H7 (cell line): ENCODE measurements around the gene PARD3B. TPM values are rescaled to one million over a fixed set of nuclear protein-coding genes. Genes with fewer than 3 reads are reported as not detected.
"Not testable (repeated sequence)": the region's sequence is repeated elsewhere in the genome, so short reads cannot be mapped to it uniquely, and the experiment has no call there.

Experiments used
- DNase-seq: peaks from one replicate; pipeline ENCODE4 v3.0.0; 2012
- H3K27me3 ChIP-seq: 2 replicates; pipeline ENCODE4 v1.6.0; 2011; ENCODE audit warnings: mild to moderate bottlenecking, low read length; ENCODE audit not compliant: control insufficient read depth, insufficient read depth
- H3K36me3 ChIP-seq: replicated peaks from 2 replicates; pipeline ENCODE4 v1.5.1; 2011; ENCODE audit warnings: low read length; ENCODE audit not compliant: control insufficient read depth, insufficient read depth
- H3K4me3 ChIP-seq: 2 replicates; pipeline ENCODE4 v1.5.1; 2011; ENCODE audit warnings: low read depth, mild to moderate bottlenecking, control low read depth, low read length, moderate library complexity; ENCODE audit not compliant: insufficient read depth
- total RNA-seq: library from RNA; depleted of rRNA; stranded (reverse); fragments of >200 nt; shearing (Covaris generic); gene quantifications from 2 replicates; pipeline ENCODE4 v1.2.3, GENCODE V29; 2014

PARD3B gene
- total RNA-seq, 1 experiment from 2014 or later = 2.3 TPM

- no peak for DNase-seq
- Histone ChIP-seq H3K27me3 (no peaks in the 10 kb centered on the region), H3K4me3 (no peak overlapping the region), H3K36me3 (no peaks in the 10 kb centered on the region)
Observed at GRCh38 chr2:204533629-204534370, 11.5 kb upstream of the PARD3B start.

- Histone ChIP-seq H3K27me3 (no peaks in the 10 kb centered on the region), H3K36me3 (no peaks in the 10 kb centered on the region), H3K4me3 (no peak overlapping the region)
- DNase-seq = no peak
Observed at GRCh38 chr2:204535356-204535755, 9.9 kb upstream of the PARD3B start.

- H3K27me3 ChIP-seq = no peaks in the 10 kb centered on the region
- no peak overlapping the region for H3K4me3 ChIP-seq
- no peaks in the 10 kb centered on the region for H3K36me3 ChIP-seq
- DNase-seq = no peak
Observed at GRCh38 chr2:204535764-204536163, 9.5 kb upstream of the PARD3B start.

GRCh38 chr2:204538182-204539018 is 6.9 kb upstream of the PARD3B start:
- DNase-seq = peak; percentile 43
- Histone ChIP-seq H3K4me3 (no peak overlapping the region), H3K27me3 (peaks cover 2% of the 10 kb centered on the region), H3K36me3 (no peaks in the 10 kb centered on the region)

- no peak for DNase-seq
- Histone ChIP-seq H3K27me3 (peaks cover 8% of the 10 kb centered on the region), H3K36me3 (no peaks in the 10 kb centered on the region), H3K4me3 (no peak overlapping the region)
Observed at GRCh38 chr2:204539019-204539385, 6.3 kb upstream of the PARD3B start.

- Histone ChIP-seq H3K4me3 (no peak overlapping the region), H3K27me3 (peaks cover 28% of the 10 kb centered on the region), H3K36me3 (no peaks in the 10 kb centered on the region)
- no peak for DNase-seq
Observed at GRCh38 chr2:204541637-204542036, 3.6 kb upstream of the PARD3B start.

- H3K27me3 ChIP-seq = peaks cover 28% of the 10 kb centered on the region
- no peak for DNase-seq
- H3K36me3 ChIP-seq = no peaks in the 10 kb centered on the region
- no peak overlapping the region for H3K4me3 ChIP-seq
Observed at GRCh38 chr2:204542982-204543608, 2.2 kb upstream of the PARD3B start.

- Histone ChIP-seq H3K36me3 (no peaks in the 10 kb centered on the region), H3K4me3 (peak overlapping the region; percentile 60), H3K27me3 (peaks cover 28% of the 10 kb centered on the region)
- peak; percentile 60 for DNase-seq
Observed at GRCh38 chr2:204545861-204546735, 823 bp downstream of the PARD3B start.

- H3K4me3 ChIP-seq = no peak overlapping the region
- no peak for DNase-seq
- no peaks in the 10 kb centered on the region for H3K36me3 ChIP-seq
- peaks cover 6% of the 10 kb centered on the region for H3K27me3 ChIP-seq
Observed at GRCh38 chr2:204550751-204551511, 5.7 kb downstream of the PARD3B start.

GRCh38 chr2:204551512-204551863 is 6.2 kb downstream of the PARD3B start:
- Histone ChIP-seq H3K27me3 (peaks cover under 1% of the 10 kb centered on the region), H3K4me3 (no peak overlapping the region), H3K36me3 (no peaks in the 10 kb centered on the region)
- DNase-seq = no peak

GRCh38 chr2:204557604-204558003 is 12.3 kb downstream of the PARD3B start:
- H3K36me3 ChIP-seq = no peaks in the 10 kb centered on the region
- no peak for DNase-seq

GRCh38 chr2:204559358-204559757 is 14.1 kb downstream of the PARD3B start:
- not testable (repeated sequence) for DNase-seq, H3K36me3 ChIP-seq, H3K27me3 ChIP-seq, H3K4me3 ChIP-seq

More at GRCh38 chr2:204557604-204558003, 12.3 kb downstream of the PARD3B start:
- Histone ChIP-seq H3K4me3 (no peak overlapping the region), H3K27me3 (no peaks in the 10 kb centered on the region)

- Histone ChIP-seq H3K36me3 (no peaks in the 10 kb centered on the region), H3K4me3 (no peak overlapping the region), H3K27me3 (no peaks in the 10 kb centered on the region)
- DNase-seq = no peak
Observed at GRCh38 chr2:204560902-204561301, 15.6 kb downstream of the PARD3B start.
